ENCODE data around the gene ZNF697.
"Not testable (repeated sequence)": the region's sequence is repeated elsewhere in the genome, so short reads cannot be mapped to it uniquely, and the experiment has no call there.

ZNF697 gene

GRCh38 chr1:119631086-119631432, 17.0 kb downstream of the ZNF697 start:
- peak; percentile 35 for DNase-seq

- DNase-seq = no peak
Measured at GRCh38 chr1:119626841-119627240, 21.2 kb downstream of the ZNF697 start.

DNA sequence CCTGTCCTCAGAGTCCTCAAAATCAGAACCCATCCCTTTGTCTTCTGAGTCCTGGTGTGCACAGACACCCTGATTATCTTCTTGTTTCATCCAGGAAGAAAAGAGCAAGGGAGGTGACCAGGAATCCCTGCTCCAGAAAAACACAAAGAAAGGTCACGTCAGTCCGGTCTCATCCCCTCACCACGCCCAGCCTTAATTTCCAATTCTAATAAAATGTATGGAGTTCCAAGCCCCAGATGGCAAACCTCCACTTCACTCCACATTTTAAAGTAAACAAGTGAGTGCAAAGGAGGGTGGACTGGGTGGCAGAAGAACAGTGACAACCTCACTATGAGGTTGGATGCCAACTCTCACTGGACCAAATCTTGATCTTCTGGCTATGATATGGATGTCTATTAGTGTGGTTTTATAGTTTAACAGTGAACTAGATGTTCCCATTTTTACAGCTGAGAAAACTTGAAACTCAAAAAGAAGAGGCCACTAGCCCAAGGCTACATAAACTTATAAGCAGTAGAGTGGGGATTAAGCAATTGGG, 22.0 kb downstream of the ZNF697 start:
- DNase-seq = no peak

DNA sequence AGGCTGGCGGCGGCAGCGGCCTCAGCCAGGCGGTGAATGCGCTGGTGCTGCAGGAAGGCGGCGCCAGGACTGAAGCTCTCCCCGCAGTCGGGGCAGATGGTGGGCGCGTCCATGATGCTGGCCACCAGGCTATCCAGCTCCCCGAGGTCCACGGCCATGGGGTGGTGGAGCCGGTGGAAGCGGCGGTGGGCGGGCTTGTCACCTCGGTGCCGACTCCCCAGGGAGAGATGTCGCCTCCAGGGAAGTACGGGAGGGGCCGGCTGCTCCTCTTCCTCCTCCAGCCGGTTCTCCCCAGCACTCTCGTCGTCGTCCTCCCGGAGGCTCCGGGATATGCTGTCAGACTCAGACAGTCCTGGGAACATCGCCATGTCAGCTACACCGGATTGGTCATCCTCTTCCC, 24.4 kb downstream of the ZNF697 start:
- no peak for DNase-seq

- no peak for DNase-seq
Measured at GRCh38 chr1:119623193-119623515, 24.9 kb downstream of the ZNF697 start.

DNA sequence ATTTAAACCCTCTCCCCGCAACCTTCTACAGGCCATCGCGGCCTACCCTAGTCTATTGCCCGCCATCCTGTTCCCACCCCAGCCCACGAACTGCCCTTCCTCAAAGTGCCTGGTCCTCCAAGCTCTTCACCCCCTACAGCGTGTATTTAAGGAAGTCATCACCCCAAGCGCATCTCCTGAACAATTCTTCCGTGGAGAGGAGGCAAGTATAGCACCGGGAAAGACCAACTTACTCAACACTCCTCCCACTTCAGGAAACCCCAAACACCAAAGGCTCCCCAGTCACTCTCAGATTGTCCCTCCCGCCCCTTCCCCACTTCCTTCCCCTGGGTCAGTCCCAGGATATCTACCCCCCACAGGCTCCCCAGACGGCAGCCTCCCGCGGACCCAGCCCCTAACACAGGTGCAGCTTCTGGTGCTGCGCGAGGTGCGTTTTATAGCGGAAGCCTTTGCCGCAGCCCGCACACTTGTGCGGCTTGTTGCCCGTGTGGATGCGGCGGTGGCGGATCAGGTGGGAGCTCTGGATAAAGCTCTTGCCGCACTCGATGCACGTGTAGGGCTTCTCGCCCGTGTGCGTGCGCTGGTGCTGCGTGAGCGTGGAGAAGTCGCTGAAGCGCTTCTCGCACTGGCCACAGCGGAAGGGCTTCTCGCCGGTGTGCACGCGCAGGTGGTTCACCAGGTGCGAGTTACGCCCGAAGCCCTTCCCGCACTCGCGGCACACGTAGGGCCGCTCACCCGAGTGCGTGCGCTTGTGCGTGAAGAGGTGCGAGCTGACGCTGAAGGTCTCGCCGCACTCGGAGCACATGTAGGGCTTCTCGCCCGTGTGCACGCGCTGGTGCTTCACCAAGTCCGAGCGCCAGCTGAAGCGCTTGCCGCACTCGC, 25.5 kb downstream of the ZNF697 start:
- DNase-seq = no peak

DNA sequence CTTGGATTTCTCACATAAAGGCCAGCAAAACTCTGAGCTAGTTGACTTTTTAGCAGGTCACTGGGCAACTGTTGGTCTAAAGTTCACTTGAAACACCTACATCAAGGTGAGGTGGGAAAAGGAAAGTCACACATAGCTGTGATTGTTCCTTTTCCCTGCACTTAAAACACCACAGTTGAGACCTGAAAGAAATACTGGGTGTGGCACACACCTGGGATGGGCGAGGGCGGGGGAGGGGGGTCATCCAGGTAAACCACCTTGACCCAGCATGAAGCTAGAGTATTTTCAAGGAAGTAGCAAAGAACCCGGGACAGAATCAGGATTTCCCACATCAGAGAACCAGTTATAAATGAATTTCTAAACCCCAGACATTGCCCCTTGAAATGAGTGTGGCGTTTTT, 26.4 kb downstream of the ZNF697 start:
- DNase-seq = no peak

DNA sequence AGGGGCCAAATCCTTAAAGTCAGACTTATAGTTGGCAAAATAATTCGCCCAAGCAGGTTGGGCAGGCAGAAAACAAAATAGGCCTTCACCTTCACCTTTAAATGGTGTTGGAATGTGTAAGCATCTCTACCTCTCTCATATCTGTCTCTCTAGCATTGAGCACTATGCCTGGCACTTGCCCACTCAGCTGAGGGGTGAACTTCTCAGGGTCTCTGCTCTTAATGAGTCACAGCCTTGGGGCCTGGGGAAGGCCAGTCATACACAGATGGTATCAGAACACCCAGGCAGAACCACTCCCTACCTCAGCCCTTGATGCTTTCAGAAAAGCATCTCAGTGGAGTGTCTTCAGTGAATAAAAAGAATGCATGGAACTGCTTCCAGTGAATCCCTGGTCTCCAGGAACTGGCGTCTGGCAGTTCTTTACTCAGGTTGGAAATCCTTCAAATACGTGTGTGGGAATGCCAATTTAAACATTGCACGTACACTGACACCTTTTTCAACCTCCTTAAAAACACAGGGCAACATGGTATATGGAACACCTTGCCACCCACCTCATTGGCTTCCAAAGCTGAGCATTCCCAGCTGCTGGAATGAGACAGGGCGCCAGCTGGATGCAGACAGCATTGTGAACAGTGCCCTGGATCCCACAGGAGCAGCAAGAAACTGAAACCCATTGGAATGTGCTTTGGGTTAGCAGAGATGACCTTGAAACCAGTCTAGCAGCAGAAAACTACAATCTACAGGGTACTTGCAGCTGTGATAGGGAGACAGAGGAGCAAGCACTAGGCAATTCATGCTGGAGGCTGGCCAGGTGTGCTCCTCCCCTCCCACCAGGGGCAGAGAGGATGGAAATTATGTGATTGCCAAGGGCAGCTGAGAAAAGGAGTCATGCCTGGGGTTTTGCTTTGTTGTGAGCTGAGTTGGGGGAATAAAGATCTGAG, 30.0 kb downstream of the ZNF697 start:
- no peak for DNase-seq

GRCh38 chr1:119616748-119617147, 31.3 kb downstream of the ZNF697 start:
- not testable (repeated sequence) for DNase-seq

GRCh38 chr1:119615100-119615499, 33.0 kb downstream of the ZNF697 start:
- DNase-seq = not testable (repeated sequence)

- peak; percentile 68 for DNase-seq
Measured at GRCh38 chr1:119613769-119614720, 34.0 kb downstream of the ZNF697 start.

DNA sequence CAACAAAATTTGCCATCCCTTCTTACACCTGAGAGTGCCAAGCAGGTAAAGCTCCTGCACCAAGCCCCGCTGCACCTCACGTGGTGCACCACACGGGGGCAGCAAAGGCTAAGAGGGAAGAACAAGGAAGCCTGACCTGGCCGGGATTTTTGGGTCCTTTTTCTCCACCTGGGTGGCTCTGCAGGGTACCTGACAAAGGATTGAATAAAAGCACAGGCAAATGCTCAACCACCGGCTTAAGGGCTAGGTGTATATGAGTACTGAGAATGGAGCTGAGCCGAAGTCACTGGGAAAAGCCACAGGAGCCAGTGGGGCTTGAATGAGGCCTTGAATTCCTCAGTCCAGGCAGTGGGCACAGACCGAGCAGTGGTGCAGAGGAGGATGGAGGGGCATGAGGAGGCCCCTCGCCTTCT, 36.4 kb downstream of the ZNF697 start:
- DNase-seq = peak; percentile 70

GRCh38 chr1:119608816-119609215, 39.2 kb downstream of the ZNF697 start:
- DNase-seq = not testable (repeated sequence)

DNA sequence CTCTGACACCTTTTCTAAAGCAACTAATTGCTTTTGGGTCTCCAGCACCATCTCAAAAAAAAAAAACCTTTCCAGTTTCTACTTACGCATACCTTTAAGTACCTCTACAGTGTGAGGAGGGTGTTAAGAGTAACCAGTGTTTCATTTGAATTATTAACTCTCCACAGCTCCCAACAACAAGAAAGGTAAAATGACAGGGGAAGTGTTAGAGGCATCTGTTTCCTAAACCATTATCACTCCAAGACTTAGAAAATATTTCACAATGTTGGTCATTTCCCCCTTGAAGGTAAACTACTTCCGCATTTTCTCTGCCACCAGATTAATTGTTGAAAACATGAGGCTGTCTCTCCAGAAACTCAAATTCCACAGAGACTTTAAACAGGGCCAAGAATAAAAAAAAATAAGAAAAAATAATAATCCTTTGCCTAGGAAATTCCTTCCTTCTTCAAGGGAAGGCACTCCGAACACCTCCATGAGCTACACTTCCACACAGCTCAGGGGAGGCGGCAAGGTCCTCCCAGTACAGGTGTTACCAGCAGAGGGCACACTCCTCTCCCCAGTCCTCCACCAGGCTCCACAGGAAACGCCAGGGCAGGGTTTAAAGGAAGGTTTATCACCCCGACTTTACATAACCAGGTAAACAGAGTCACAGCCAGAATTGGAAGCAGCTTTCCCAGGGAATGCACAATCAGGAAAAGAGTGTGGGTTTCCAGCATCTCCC, 40.8 kb downstream of the ZNF697 start:
- not testable (repeated sequence) for DNase-seq

- DNase-seq = no peak
Measured at GRCh38 chr1:119606394-119606793, 41.7 kb downstream of the ZNF697 start.

DNA sequence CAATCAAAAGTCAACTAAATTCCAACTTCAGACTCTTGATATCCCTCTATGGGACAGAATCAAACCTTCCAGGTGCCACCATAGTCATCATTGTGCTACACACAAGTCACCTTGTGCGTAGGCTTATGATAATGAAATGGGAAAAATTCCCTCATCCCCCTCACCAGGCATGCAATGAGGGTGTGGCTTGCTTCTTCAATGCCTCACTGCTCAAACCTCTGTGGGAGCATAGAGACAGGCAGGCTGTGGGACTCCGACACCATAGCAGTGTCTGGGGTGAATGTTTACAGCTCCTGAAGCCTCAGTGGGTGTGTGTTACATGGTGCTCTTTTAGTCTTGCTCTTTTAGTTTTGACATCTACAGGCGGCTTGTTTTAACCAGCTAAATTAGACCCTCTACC, 42.4 kb downstream of the ZNF697 start:
- no peak for DNase-seq

GRCh38 chr1:119605080-119605479, 43.0 kb downstream of the ZNF697 start:
- DNase-seq = not testable (repeated sequence)

- DNase-seq = no peak
Measured at GRCh38 chr1:119603695-119604094, 44.4 kb downstream of the ZNF697 start.

DNA sequence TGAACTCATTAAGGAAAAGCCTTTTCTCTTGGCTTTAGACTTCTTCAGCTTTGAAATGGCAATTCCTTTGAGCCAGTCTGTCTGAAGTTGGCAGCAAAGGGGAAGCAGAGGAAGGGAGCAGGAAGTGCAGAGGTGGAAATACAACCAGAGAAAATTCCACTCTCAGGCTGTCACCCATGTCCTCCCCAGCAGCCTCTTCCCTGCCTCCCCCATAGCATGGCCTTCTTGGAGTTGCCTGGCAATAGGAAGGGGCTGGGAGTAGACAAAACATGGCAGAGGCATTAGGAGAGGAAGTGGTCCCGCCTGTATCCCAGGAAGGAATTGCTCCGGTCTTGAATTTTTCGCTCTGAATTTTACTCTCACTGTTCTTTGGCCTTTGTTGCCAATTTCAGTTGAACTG, 44.8 kb downstream of the ZNF697 start:
- DNase-seq = not testable (repeated sequence)

GRCh38 chr1:119602789-119603188, 45.3 kb downstream of the ZNF697 start:
- DNase-seq = not testable (repeated sequence)

- DNase-seq = no peak
Measured at GRCh38 chr1:119602169-119602568, 45.9 kb downstream of the ZNF697 start.

GRCh38 chr1:119600976-119601375, 47.1 kb downstream of the ZNF697 start:
- DNase-seq = no peak
